Measurements from ENCODE around the gene MRPL4. TPM values are rescaled to one million over a fixed set of nuclear protein-coding genes. Genes with fewer than 3 reads are reported as not detected.

MRPL4 gene
- total RNA-seq, 2 donors from 2014 or later: 66.0 to 69.2 TPM

DNA sequence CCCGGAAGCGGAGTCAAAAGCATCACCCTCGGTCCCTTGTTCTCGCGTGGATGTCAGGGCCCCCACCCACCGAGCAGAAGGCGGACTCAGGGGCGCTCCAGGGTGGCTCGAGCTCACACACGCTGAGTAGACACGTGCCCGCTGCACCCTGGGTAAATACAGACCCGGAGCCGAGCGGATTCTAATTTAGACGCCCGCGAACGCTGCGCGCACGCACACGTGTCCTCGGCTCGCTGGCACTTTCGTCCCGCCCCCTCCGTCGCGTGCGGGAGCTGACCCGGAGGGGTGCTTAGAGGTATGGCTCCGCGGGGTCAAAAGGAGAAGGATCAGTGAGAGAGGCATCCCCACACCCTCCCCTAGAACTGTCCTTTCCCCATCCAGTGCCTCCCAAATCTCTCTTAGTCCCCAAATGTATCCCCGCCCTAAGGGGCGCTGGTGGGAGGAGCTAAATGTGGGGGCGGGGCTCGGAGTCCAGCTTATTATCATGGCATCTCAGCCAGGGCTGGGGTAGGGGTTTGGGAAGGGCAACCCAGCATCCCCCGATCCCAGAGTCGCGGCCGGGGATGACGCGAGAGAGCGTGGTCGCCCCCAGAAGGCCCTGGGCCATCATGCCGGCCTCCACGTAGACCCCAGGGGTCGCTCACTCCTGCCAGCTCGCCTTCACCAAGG lies 37.3 kb downstream of the MRPL4 start:
- Histone ChIP-seq H3K27me3 (ENCODE audit: control insufficient read depth, insufficient read depth, low read length, poor library complexity, severe bottlenecking) (peaks cover 92% of the 10 kb centered on the region), H3K4me1 (ENCODE audit: control insufficient read depth, insufficient read depth, low read length) (peaks cover 3% of the 10 kb centered on the region), H3K27ac (ENCODE audit: low read depth, low read length) (no peak overlapping the region), H3K9ac (ENCODE audit: extremely low read depth, low read length, poor library complexity, severe bottlenecking) (no peak overlapping the region), H3K9me3 (ENCODE audit: control insufficient read depth, low read length) (no peaks in the 10 kb centered on the region), H3K4me3 (ENCODE audit: low read length) (peak overlapping the region; percentile 39), H3K36me3 (ENCODE audit: control insufficient read depth, insufficient read depth, low read length) (no peaks in the 10 kb centered on the region)
- Mint-ChIP-seq H3K27ac (no peak overlapping the region), H3K27me3 (ENCODE audit: insufficient read depth) (peaks cover 90% of the 10 kb centered on the region), H3K4me1 (peaks cover 10% of the 10 kb centered on the region), H3K4me3 (peak overlapping the region; percentile 42), H3K36me3 (ENCODE audit: low read depth) (no peaks in the 10 kb centered on the region), H3K9me3 (peaks cover 5% of the 10 kb centered on the region)
- TF ChIP-seq, protein P1, sequence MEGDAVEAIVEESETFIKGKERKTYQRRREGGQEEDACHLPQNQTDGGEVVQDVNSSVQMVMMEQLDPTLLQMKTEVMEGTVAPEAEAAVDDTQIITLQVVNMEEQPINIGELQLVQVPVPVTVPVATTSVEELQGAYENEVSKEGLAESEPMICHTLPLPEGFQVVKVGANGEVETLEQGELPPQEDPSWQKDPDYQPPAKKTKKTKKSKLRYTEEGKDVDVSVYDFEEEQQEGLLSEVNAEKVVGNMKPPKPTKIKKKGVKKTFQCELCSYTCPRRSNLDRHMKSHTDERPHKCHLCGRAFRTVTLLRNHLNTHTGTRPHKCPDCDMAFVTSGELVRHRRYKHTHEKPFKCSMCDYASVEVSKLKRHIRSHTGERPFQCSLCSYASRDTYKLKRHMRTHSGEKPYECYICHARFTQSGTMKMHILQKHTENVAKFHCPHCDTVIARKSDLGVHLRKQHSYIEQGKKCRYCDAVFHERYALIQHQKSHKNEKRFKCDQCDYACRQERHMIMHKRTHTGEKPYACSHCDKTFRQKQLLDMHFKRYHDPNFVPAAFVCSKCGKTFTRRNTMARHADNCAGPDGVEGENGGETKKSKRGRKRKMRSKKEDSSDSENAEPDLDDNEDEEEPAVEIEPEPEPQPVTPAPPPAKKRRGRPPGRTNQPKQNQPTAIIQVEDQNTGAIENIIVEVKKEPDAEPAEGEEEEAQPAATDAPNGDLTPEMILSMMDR (conservative IDR thresholded peaks at IDR 0.05): peak; percentile 40
- WGBS, 2 experiments (ENCODE audit: insufficient coverage in 1 of 2, insufficient read length in 1 of 2): 0 to 2% methylated on average over 2 to 46 of the region's 50 CpGs
- peak; percentile 89 for DNase-seq

DNA sequence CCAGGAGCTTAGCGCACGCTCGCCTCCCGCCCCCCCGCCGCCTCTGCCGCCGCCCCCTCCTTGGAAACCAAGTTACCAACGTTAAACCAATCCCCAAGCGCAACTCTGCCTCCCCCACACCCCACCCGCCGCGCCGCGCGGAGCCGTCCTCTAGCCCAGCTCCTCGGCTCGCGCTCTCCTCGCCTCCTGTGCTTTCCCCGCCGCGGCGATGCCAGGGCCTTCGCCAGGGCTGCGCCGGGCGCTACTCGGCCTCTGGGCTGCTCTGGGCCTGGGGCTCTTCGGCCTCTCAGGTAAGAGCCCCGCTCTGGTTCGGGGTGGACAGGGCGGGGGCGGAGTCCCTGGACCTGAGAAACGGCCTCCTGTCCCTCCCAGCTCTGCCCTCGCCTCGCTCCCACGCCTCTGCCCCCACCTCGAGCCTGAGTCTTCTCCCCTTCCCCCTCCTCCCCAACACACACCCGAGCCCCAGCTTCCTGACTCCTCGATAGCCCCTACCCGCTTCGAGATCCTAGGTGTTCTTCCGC lies 37.9 kb downstream of the MRPL4 start, which contains the start of gene ICAM5:
Gene ICAM5, plus strand, starts transcription at position 117 of the 521 bp plus-strand sequence. Its CDS starts 92 bp downstream, at position 209.
- no peak for DNase-seq
- Histone ChIP-seq H3K27me3 (ENCODE audit: control insufficient read depth, insufficient read depth, low read length, poor library complexity, severe bottlenecking) (peaks cover 98% of the 10 kb centered on the region), H3K27ac (ENCODE audit: low read depth, low read length) (no peak within 1 kb of the TSS), H3K9me3 (ENCODE audit: control insufficient read depth, low read length) (no peaks in the 10 kb centered on the region), H3K9ac (ENCODE audit: extremely low read depth, low read length, poor library complexity, severe bottlenecking) (no peak within 1 kb of the TSS), H3K4me3 (ENCODE audit: low read length) (peak within 1 kb of the TSS; percentile 56), H3K36me3 (ENCODE audit: control insufficient read depth, insufficient read depth, low read length) (no peaks in the 10 kb centered on the region), H3K4me1 (ENCODE audit: control insufficient read depth, insufficient read depth, low read length) (peaks cover 3% of the 10 kb centered on the region)
- Mint-ChIP-seq H3K27me3 (ENCODE audit: insufficient read depth) (peaks cover 96% of the 10 kb centered on the region), H3K36me3 (ENCODE audit: low read depth) (no peaks in the 10 kb centered on the region), H3K4me3 (peak within 1 kb of the TSS; percentile 42), H3K27ac (no peak within 1 kb of the TSS), H3K9me3 (peaks cover 5% of the 10 kb centered on the region), H3K4me1 (peaks cover 10% of the 10 kb centered on the region)
- TF ChIP-seq, protein P1 (conservative IDR thresholded peaks at IDR 0.05): peak; percentile 2
- 3 to 12% methylated on average over 4 to 41 of the region's 45 CpGs for WGBS, 2 experiments (ENCODE audit: insufficient coverage in 1 of 2, insufficient read length in 1 of 2)

DNA sequence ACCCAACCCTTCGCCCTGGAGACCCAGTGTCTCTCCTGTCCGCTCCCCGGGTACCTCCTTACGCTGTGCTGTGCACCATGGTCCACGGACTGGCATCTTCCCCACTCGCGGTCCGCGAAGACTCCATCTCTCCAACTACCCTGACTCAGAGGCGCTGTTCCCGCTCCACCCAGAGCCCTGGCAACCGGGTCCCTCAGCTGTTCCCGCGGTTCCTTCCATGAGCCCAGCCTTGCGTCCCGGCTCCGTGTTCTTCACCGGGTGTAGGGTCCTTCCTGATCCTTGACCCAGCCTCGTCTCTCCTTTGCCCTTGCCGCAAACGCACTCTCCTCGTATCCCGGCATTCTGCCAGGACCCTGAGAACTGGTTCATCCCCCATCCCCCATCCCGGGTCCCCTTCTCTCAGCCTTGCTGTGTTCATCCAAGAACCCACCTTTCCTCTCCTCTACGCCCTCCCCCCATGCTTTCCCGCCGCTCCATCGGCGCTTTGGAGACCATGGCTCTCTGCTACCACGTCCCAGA lies 38.4 kb downstream of the MRPL4 start:
- H3K4me3 Mint-ChIP-seq: peak overlapping the region; percentile 42
- no peak overlapping the region for H3K9ac ChIP-seq (ENCODE audit: extremely low read depth, low read length, poor library complexity, severe bottlenecking)
- H3K4me3 ChIP-seq (ENCODE audit: low read length): no peak overlapping the region
- H3K9me3 Mint-ChIP-seq: peaks cover 5% of the 10 kb centered on the region
- H3K4me1 ChIP-seq (ENCODE audit: control insufficient read depth, insufficient read depth, low read length): peaks cover 3% of the 10 kb centered on the region
- no peak overlapping the region for H3K27ac ChIP-seq (ENCODE audit: low read depth, low read length)
- H3K9me3 ChIP-seq (ENCODE audit: control insufficient read depth, low read length): no peaks in the 10 kb centered on the region
- WGBS, 2 experiments (ENCODE audit: insufficient coverage in 1 of 2, insufficient read length in 1 of 2): 2% methylated on average over 24 to 30 of the region's 30 CpGs
- H3K4me1 Mint-ChIP-seq: peaks cover 10% of the 10 kb centered on the region
- H3K27me3 Mint-ChIP-seq (ENCODE audit: insufficient read depth): peaks cover 100% of the 10 kb centered on the region
- no peaks in the 10 kb centered on the region for H3K36me3 ChIP-seq (ENCODE audit: control insufficient read depth, insufficient read depth, low read length)
- TF ChIP-seq, protein P1 (conservative IDR thresholded peaks at IDR 0.05): no peak
- peak; percentile 75 for DNase-seq
- H3K36me3 Mint-ChIP-seq (ENCODE audit: low read depth): no peaks in the 10 kb centered on the region
- H3K27ac Mint-ChIP-seq: no peak overlapping the region
- peaks cover 100% of the 10 kb centered on the region for H3K27me3 ChIP-seq (ENCODE audit: control insufficient read depth, insufficient read depth, low read length, poor library complexity, severe bottlenecking)

All from endodermal cell (in vitro differentiated cells).